Uterus (tissue), 2 donors: ENCODE measurements around the gene RPL31.

Experiments used
- POLR2A ChIP-seq, 2 donors: fragments of 450-650 bp; IDR thresholded peaks; one replicate each; pipeline ENCODE4 v1.6.1; 2016; ENCODE audit warnings: antibody characterized with exemption in 2 of 2, mild to moderate bottlenecking in 1 of 2, moderate library complexity in 1 of 2
- TF ChIP-seq, protein P1 (sequence below), 4 experiments: fragments of 200-600 bp in 2 of 4; fragments of 450-650 bp in 2 of 4; sonication (generic) in 2 of 4; IDR thresholded peaks; one replicate each; pipeline ENCODE4 v1.5.1; 2016 to 2019; ENCODE audit warnings: antibody characterized with exemption in 4 of 4, mild to moderate bottlenecking in 2 of 4, moderate library complexity in 1 of 4

DNA sequence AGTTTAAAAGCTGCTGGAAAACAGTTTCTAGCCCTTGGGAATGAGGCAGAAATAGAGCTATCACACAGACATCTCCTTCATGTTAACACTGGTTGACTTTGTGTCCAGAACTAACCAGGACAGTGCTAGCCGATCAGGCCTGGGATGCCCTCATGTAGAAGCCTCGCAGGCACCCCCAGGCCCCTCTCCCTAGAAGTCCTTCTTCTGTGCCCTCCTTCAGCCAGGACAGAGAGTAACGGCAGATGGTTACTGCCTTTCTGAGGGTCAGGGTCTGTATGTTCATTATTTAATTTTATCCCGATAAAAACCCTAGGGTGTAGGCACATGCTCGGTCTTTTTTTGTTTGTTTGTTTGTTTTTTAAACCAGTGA is 10.7 kb upstream of the RPL31 start:
- TF ChIP-seq, protein P1, sequence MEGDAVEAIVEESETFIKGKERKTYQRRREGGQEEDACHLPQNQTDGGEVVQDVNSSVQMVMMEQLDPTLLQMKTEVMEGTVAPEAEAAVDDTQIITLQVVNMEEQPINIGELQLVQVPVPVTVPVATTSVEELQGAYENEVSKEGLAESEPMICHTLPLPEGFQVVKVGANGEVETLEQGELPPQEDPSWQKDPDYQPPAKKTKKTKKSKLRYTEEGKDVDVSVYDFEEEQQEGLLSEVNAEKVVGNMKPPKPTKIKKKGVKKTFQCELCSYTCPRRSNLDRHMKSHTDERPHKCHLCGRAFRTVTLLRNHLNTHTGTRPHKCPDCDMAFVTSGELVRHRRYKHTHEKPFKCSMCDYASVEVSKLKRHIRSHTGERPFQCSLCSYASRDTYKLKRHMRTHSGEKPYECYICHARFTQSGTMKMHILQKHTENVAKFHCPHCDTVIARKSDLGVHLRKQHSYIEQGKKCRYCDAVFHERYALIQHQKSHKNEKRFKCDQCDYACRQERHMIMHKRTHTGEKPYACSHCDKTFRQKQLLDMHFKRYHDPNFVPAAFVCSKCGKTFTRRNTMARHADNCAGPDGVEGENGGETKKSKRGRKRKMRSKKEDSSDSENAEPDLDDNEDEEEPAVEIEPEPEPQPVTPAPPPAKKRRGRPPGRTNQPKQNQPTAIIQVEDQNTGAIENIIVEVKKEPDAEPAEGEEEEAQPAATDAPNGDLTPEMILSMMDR (IDR thresholded peaks at IDR 0.05) = no peak
- TF ChIP-seq POLR2A (IDR thresholded peaks at IDR 0.05) = no peak
